NB4 (cell line): ENCODE results near the gene CSTPP1.

Source experiments
- CTCF ChIP-seq: IDR thresholded peaks from one replicate; pipeline ENCODE4 v1.5.1; 2012; ENCODE audit warnings: low read depth, low read length
- MAX ChIP-seq: IDR thresholded peaks from 2 replicates; pipeline ENCODE4 v1.6.1; 2011; ENCODE audit warnings: low read depth, low read length
- MYC ChIP-seq: IDR thresholded peaks from 2 replicates; pipeline ENCODE4 v1.6.1; 2011; ENCODE audit warnings: low read depth, low read length

GRCh38 chr11:47147681-47148080 lies 211.1 kb downstream of the CSTPP1 start:
- no peak for TF ChIP-seq CTCF
- no peak for TF ChIP-seq MYC
- TF ChIP-seq MAX = no peak
